K562 (cell line): ENCODE results near the gene WIF1. TPM values are rescaled to one million over a fixed set of nuclear protein-coding genes. Genes with fewer than 3 reads are reported as not detected.

Experiments used
- ATAC-seq: fragments of 200-7000 bp; cut with Tn5 transposase; 3 replicates; pipeline ENCODE4 v1.9.1; 2020; ENCODE audit warnings: moderate library complexity
- BruUV-seq: library from RNA; stranded (reverse); fragments of 400-500 nt; replicated peaks from 2 replicates; lab custom pipeline; 2021; lab: Mats Ljungman, UMichigan
- CTCF ChIA-PET: fragments of 300-600 bp; formaldehyde crosslinking; extraction: SDS; loops from one replicate; lab custom pipeline; 2021; ENCODE audit warnings: low intra/inter-chr PET ratio; lab: Yijun Ruan, JAX
- POLR2A ChIA-PET: fragments of 300-600, 350-650 bp; sonication (Branson Sonifier 250); formaldehyde crosslinking; extraction: SDS; loops from one replicate; lab custom pipeline; 2021; ENCODE audit warnings: antibody characterized with exemption, inconsistent platforms; lab: Yijun Ruan, JAX
- DNase-seq, 4 experiments: peaks; one replicate each; pipeline versions ENCODE4 v3.0.0 to v3.0.0-alpha.2; 2011 to 2018; ENCODE audit warnings: low spot score in 3 of 4, mixed read lengths in 3 of 4; ENCODE audit errors: extremely low read depth in 1 of 4
- FAIRE-seq: peaks from 2 replicates; lab custom pipeline; 2011; peaks lifted over from hg19 to GRCh38; lab: Jason Lieb, UNC
- H2AFZ ChIP-seq: 2 replicates; pipeline ENCODE4 v1.6.0; 2011; ENCODE audit warnings: low read depth, low read length, control low read depth, inconsistent platforms
- H3K27ac ChIP-seq: fragments of 200-600 bp; 3 replicates; pipeline ENCODE4 v1.8.0; 2011; ENCODE audit warnings: low read depth, mild to moderate bottlenecking, control low read depth, inconsistent platforms, low read length, moderate library complexity, mixed read lengths; ENCODE audit errors: extremely low read depth
- H3K27me3 ChIP-seq, 2 experiments: fragments of 300-600 bp in 1 of 2; 2 replicates in 1 of 2; 3 replicates in 1 of 2; pipeline versions ENCODE4 v1.6.0 to v1.8.0; 2011; ENCODE audit warnings: inconsistent platforms in 2 of 2, low read length in 2 of 2, mild to moderate bottlenecking in 1 of 2, mixed read lengths in 1 of 2, moderate library complexity in 1 of 2; ENCODE audit not compliant: control insufficient read depth in 2 of 2, insufficient read depth in 2 of 2
- H3K36me3 ChIP-seq: fragments of 300-600 bp; 3 replicates; pipeline ENCODE4 v1.8.0; 2011; ENCODE audit warnings: mild to moderate bottlenecking, low read length, inconsistent platforms; ENCODE audit not compliant: control insufficient read depth, insufficient read depth
- H3K4me1 ChIP-seq, 2 experiments: fragments of 200-600 bp in 1 of 2; replicated peaks in 1 of 2; 2 replicates in 1 of 2; 3 replicates in 1 of 2; pipeline versions ENCODE4 v1.5.1 to v1.8.0; 2011; ENCODE audit warnings: inconsistent platforms in 2 of 2, low read length in 2 of 2, mild to moderate bottlenecking in 1 of 2, mixed read lengths in 1 of 2, moderate library complexity in 1 of 2; ENCODE audit not compliant: control insufficient read depth in 2 of 2, insufficient read depth in 2 of 2
- H3K4me2 ChIP-seq: 2 replicates; pipeline ENCODE4 v1.6.1; 2011; ENCODE audit warnings: low read length, control low read depth, inconsistent platforms, mixed read lengths; ENCODE audit not compliant: insufficient read depth
- H3K4me3 ChIP-seq: fragments of 200-600 bp; sonication (generic), shearing (Covaris generic); 2 replicates; pipeline ENCODE4 v1.5.1; 2016; ENCODE audit warnings: control low read depth, inconsistent platforms
- H3K79me2 ChIP-seq: fragments of 200-600 bp; 3 replicates; pipeline ENCODE4 v1.8.0; 2011; ENCODE audit warnings: low read length, inconsistent platforms; ENCODE audit not compliant: control insufficient read depth, insufficient read depth
- H3K9ac ChIP-seq, 2 experiments: 2 replicates each; pipeline versions ENCODE4 v1.6.0 to v1.6.1; 2011; ENCODE audit warnings: low read depth in 2 of 2, low read length in 2 of 2, control low read depth in 1 of 2, inconsistent platforms in 1 of 2, mild to moderate bottlenecking in 1 of 2, mixed read lengths in 1 of 2; ENCODE audit not compliant: insufficient read depth in 1 of 2
- H3K9me1 ChIP-seq: one replicate; pipeline ENCODE4 v1.6.0; 2011; ENCODE audit warnings: inconsistent platforms, mild to moderate bottlenecking, low read length, moderate library complexity; ENCODE audit not compliant: control insufficient read depth, insufficient read depth
- H3K9me3 ChIP-seq: replicated peaks from 2 replicates; pipeline ENCODE4 v1.5.1; 2011; ENCODE audit warnings: low read depth, low read length, inconsistent platforms; ENCODE audit not compliant: control insufficient read depth, insufficient read depth
- H4K20me1 ChIP-seq: replicated peaks from 2 replicates; pipeline ENCODE4 v1.6.1; 2011; ENCODE audit warnings: low read length, inconsistent platforms, mixed read lengths; ENCODE audit not compliant: control insufficient read depth, insufficient read depth
- CBX2 ChIP-seq: fragments of 200-600 bp; sonication (generic); IDR thresholded peaks from one replicate; pipeline ENCODE4 v1.6.1; 2012; ENCODE audit warnings: mild to moderate bottlenecking, low read length, inconsistent platforms; ENCODE audit not compliant: insufficient read depth, poor library complexity, severe bottlenecking
- ETV1 ChIP-seq: fragments of 450-650 bp; conservative IDR thresholded peaks from 2 replicates; pipeline ENCODE4 v1.6.1; 2016; ENCODE audit warnings: missing genetic modification characterization, control low read depth, low read depth, missing compliant biosample characterization
- MTA2 ChIP-seq: fragments of 450-650 bp; IDR thresholded peaks from 2 replicates; pipeline ENCODE4 v1.6.1; 2016; ENCODE audit warnings: low read depth
- NEUROD1 ChIP-seq: fragments of 150-350 bp; IDR thresholded peaks from 2 replicates; pipeline ENCODE4 v1.6.1; 2014; ENCODE audit warnings: borderline replicate concordance, low read length, low read depth; ENCODE audit not compliant: partially characterized antibody
- RFX5 ChIP-seq: IDR thresholded peaks from 2 replicates; pipeline ENCODE4 v1.6.1; 2011; ENCODE audit warnings: low read depth, mild to moderate bottlenecking, improper control_type of control experiment, low read length
- RHOXF2B ChIP-seq: fragments of 250-450 bp; sonication (Bioruptor Pico); conservative IDR thresholded peaks from 2 replicates; pipeline ENCODE4 v1.5.1; 2021
- ZNF695 ChIP-seq: fragments of 450-650 bp; formaldehyde crosslinking; IDR thresholded peaks from 2 replicates; pipeline ENCODE4 v1.4.0; 2020; ENCODE audit warnings: mild to moderate bottlenecking, moderate library complexity
- WGBS: fragments of 100-300 bp; shearing (Covaris generic); methylation state at CpG from one replicate; pipeline ENCODE4 v1.1.6; 2016; ENCODE audit warnings: low coverage, mixed read lengths; ENCODE audit not compliant: insufficient coverage; ENCODE audit errors: missing lambda C conversion rate; 5-methylcytosine and 5-hydroxymethylcytosine counted together
- in situ Hi-C: fragments of 300-500 bp; cut with MboI; formaldehyde crosslinking; loops from 4 replicates; pipeline ENCODE4 v1.15.0; 2018; ENCODE audit warnings: inconsistent platforms, mixed read lengths
- intact Hi-C: fragments of 100-400 bp; cut with micrococcal nuclease; formaldehyde crosslinking; loops from 2 replicates; pipeline ENCODE4 v1.14.2; 2022
- polyA plus RNA-seq, 8 experiments: library from polyadenylated mRNA; depleted of rRNA in 4 of 8; stranded (reverse) in 5 of 8; unstranded in 3 of 8; fragments of >200 nt; fragmentation: Nextera tagmentation in 2 of 8; fragmentation: Illumina TruSeq in 1 of 8; extraction: Ambion mirVana in 2 of 8; extraction: Trizol in 1 of 8; gene quantifications; 2 replicates each; pipeline versions ENCODE4 v1.2.1 to v1.2.3, GENCODE V29; 2011 to 2014; ENCODE audit warnings: inconsistent platforms in 1 of 8, missing spikeins in 1 of 8
- total RNA-seq, 7 experiments: library from RNA; depleted of rRNA in 6 of 7; stranded (reverse); fragments of >200 nt in 6 of 7; fragmentation: Illumina TruSeq in 2 of 7; extraction: Trizol in 2 of 7; gene quantifications; 2 replicates each; pipeline versions ENCODE4 v1.2.1 to v1.2.3, GENCODE V29; 2011 to 2021; ENCODE audit warnings: low replicate concordance in 1 of 7
- TF ChIP-seq, protein P1 (sequence below), 3 experiments: IDR thresholded peaks in 2 of 3; conservative IDR thresholded peaks in 1 of 3; 2 replicates each; pipeline ENCODE4 v1.5.1; 2011 to 2012; ENCODE audit warnings: low read length in 3 of 3, mild to moderate bottlenecking in 3 of 3, control low read depth in 2 of 3, improper control_type of control experiment in 1 of 3, inconsistent platforms in 1 of 3, low read depth in 1 of 3, mixed read lengths in 1 of 3, moderate library complexity in 1 of 3; ENCODE audit not compliant: insufficient read depth in 2 of 3

The WIF1 gene
- total and polyA plus RNA-seq, 9 of the 15 experiments (the other 6 are each of a cell fraction or from before 2014, with no cell fraction given): not detected

DNA sequence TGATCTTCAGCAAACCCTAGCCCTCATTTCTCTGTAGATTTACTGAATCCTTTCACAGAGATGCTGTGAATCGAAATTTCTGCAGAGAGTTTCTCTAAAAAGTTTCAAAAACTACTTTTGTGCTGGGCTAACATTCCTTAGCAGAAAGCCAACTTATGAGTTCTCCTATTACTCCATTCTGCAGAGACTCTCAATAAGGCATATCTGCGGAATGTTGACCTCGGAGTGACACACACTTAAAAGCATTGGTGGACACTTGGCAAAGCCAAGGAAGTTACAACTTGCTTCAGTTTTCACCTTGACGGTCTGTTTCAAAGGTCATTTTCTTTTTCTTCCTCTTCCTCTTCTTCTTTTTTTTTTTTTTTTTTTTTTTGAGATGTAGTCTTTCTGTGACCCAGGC, 75.8 kb downstream of the WIF1 start (continued):
- TF ChIP-seq RHOXF2B (CRISPR knock-in tag) (no peak), ZNF695 (CRISPR knock-in tag) (no peak)

DNA sequence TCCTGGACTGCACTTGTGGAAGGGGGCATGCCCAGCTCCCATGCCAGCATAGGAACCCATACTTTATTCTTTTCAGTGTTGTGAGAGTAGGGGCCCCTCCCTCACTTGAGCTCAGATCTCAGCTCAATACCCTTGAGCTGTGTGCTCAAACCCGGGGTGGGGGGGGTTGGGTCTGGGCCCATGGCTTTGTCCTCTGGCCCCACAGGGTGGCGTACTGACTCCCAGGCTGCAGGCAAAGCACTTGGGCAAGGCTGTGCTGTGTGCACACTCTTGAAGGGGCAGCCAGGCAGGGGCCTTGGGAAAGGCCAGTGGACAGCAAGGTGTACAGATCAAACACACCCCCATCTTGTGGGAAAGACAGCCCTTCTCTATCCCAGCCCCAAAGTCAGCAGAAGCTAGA, 81.8 kb downstream of the WIF1 start:
- Histone ChIP-seq H3K4me1 (no peaks in the 10 kb centered on the region), H3K9me1 (no peaks in the 10 kb centered on the region), H3K36me3 (no peaks in the 10 kb centered on the region), H3K9me3 (no peaks in the 10 kb centered on the region), H3K9ac (no peak overlapping the region)
- no peak for TF ChIP-seq ETV1 (tag)
- TF ChIP-seq MTA2: no peak
- TF ChIP-seq, protein P1, sequence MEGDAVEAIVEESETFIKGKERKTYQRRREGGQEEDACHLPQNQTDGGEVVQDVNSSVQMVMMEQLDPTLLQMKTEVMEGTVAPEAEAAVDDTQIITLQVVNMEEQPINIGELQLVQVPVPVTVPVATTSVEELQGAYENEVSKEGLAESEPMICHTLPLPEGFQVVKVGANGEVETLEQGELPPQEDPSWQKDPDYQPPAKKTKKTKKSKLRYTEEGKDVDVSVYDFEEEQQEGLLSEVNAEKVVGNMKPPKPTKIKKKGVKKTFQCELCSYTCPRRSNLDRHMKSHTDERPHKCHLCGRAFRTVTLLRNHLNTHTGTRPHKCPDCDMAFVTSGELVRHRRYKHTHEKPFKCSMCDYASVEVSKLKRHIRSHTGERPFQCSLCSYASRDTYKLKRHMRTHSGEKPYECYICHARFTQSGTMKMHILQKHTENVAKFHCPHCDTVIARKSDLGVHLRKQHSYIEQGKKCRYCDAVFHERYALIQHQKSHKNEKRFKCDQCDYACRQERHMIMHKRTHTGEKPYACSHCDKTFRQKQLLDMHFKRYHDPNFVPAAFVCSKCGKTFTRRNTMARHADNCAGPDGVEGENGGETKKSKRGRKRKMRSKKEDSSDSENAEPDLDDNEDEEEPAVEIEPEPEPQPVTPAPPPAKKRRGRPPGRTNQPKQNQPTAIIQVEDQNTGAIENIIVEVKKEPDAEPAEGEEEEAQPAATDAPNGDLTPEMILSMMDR (IDR thresholded peaks at IDR 0.05 in 2 of 3, conservative IDR thresholded peaks at IDR 0.05 in 1 of 3; ENCODE audit: insufficient read depth in 2 of 3, low read depth in 1 of 3, low read length in 3 of 3): 0 out of 6 replicates have a peak, but pooled peaks of 1 of the 3 experiments have one; percentile 15
- TF ChIP-seq RFX5: no peak
- no peak for TF ChIP-seq NEUROD1
- TF ChIP-seq CBX2: no peak
- TF ChIP-seq, all 486 proteins: peak for 1
- no peaks in the 10 kb centered on the region for H4K20me1 ChIP-seq
- no peak overlapping the region for H3K27ac ChIP-seq
- ChIA-PET POLR2A (no interaction called here), CTCF (no interaction called here)
- no TSS peak for BruUV-seq
- H3K27me3 ChIP-seq: no peaks in the 10 kb centered on the region
- H3K4me3 ChIP-seq: no peak overlapping the region
- ATAC-seq (peak; percentile 58), DNase-seq (no peak), FAIRE-seq (no peak)
- intact Hi-C loops: no loop called here
- no peaks in the 10 kb centered on the region for H3K79me2 ChIP-seq
- no CpG with 5 or more reads among the region's 2 CpGs for WGBS
- no peak overlapping the region for H3K4me2 ChIP-seq
- in situ Hi-C loops: no loop called here
- H2AFZ ChIP-seq: no peak overlapping the region
